Lower leg skin (tissue), 3 donors: ENCODE data around the gene CENPE.

Experiments
- CTCF ChIP-seq, 3 donors: fragments of 450-650 bp; IDR thresholded peaks; one replicate each; pipeline ENCODE4 v1.5.1; 2016; ENCODE audit warnings: antibody characterized with exemption in 3 of 3, mild to moderate bottlenecking in 3 of 3, moderate library complexity in 2 of 3
- POLR2A ChIP-seq, 2 donors: fragments of 450-650 bp; IDR thresholded peaks; one replicate each; pipeline ENCODE4 v1.6.1; 2016 to 2017; ENCODE audit warnings: antibody characterized with exemption in 2 of 2, mild to moderate bottlenecking in 1 of 2, moderate library complexity in 1 of 2

DNA sequence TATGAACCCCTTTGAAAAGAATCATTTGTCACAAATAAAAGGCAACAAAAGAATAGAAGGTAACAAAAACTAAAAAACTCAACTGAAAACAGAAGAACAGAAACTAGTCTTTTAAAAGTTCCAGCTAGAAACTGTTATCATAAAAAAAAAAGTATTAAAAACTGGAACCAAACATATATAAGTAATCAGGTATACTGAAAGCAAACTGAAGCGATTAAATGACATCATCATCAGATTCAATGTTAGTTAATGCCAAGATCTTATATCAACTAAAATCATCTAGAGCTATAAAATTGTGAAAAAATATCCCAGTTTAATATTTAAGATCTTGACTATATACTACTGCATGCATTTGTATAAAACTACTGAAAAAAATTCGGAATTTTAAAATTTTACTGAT lies 36.0 kb downstream of the CENPE start:
- TF ChIP-seq CTCF (IDR thresholded peaks at IDR 0.05) = no peak
- TF ChIP-seq POLR2A (IDR thresholded peaks at IDR 0.05) = no peak
